Mucosa of stomach (tissue), 1 donor: ENCODE results near the gene MYBPC1.
"Not testable (repeated sequence)": the region's sequence is repeated elsewhere in the genome, so short reads cannot be mapped to it uniquely, and the experiment has no call there.

Experiments
- H3K27me3 ChIP-seq: one replicate; pipeline ENCODE4 v1.7.0; 2013; ENCODE audit warnings: mild to moderate bottlenecking, low read length; ENCODE audit not compliant: control insufficient read depth, insufficient read depth
- H3K36me3 ChIP-seq: one replicate; pipeline ENCODE4 v1.7.0; 2013; ENCODE audit warnings: low read length; ENCODE audit not compliant: control insufficient read depth, insufficient read depth
- H3K4me1 ChIP-seq: one replicate; pipeline ENCODE4 v1.7.0; 2013; ENCODE audit warnings: mild to moderate bottlenecking, low read length; ENCODE audit not compliant: control insufficient read depth, insufficient read depth
- H3K4me3 ChIP-seq: one replicate; pipeline ENCODE4 v1.7.0; 2013; ENCODE audit warnings: low read length
- H3K9ac ChIP-seq: one replicate; pipeline ENCODE4 v1.7.0; 2013; ENCODE audit warnings: mild to moderate bottlenecking, low read length, moderate library complexity
- H3K9me3 ChIP-seq: one replicate; pipeline ENCODE4 v1.7.0; 2013; ENCODE audit warnings: mild to moderate bottlenecking, low read length, moderate library complexity; ENCODE audit not compliant: control insufficient read depth
- donor health status: Pancreatic carcinoma.

Gene MYBPC1

GRCh38 chr12:101637936-101638335 is 43.2 kb downstream of the MYBPC1 start:
- Histone ChIP-seq H3K9me3 (no peaks in the 10 kb centered on the region), H3K36me3 (no peaks in the 10 kb centered on the region), H3K4me1 (no peaks in the 10 kb centered on the region), H3K27me3 (peaks cover 8% of the 10 kb centered on the region), H3K4me3 (no peak overlapping the region), H3K9ac (no peak overlapping the region)

GRCh38 chr12:101642115-101643067 is 47.6 kb downstream of the MYBPC1 start:
- no peaks in the 10 kb centered on the region for H3K36me3 ChIP-seq
- no peaks in the 10 kb centered on the region for H3K4me1 ChIP-seq
- peak overlapping the region; percentile 42 for H3K9ac ChIP-seq
- peaks cover 8% of the 10 kb centered on the region for H3K27me3 ChIP-seq
- H3K4me3 ChIP-seq, result peak overlapping the region; percentile 35
- no peaks in the 10 kb centered on the region for H3K9me3 ChIP-seq

GRCh38 chr12:101647711-101648110 is 52.9 kb downstream of the MYBPC1 start:
- no peaks in the 10 kb centered on the region for H3K4me1 ChIP-seq
- H3K4me3 ChIP-seq, result no peak overlapping the region
- no peaks in the 10 kb centered on the region for H3K9me3 ChIP-seq
- no peaks in the 10 kb centered on the region for H3K36me3 ChIP-seq
- H3K9ac ChIP-seq, result no peak overlapping the region
- H3K27me3 ChIP-seq, result no peaks in the 10 kb centered on the region

GRCh38 chr12:101648195-101648594 is 53.4 kb downstream of the MYBPC1 start:
- Histone ChIP-seq H3K27me3 (no peaks in the 10 kb centered on the region), H3K4me1 (no peaks in the 10 kb centered on the region), H3K9ac (no peak overlapping the region), H3K9me3 (no peaks in the 10 kb centered on the region), H3K4me3 (no peak overlapping the region), H3K36me3 (no peaks in the 10 kb centered on the region)

- Histone ChIP-seq H3K9me3 (no peaks in the 10 kb centered on the region), H3K4me1 (no peaks in the 10 kb centered on the region), H3K36me3 (no peaks in the 10 kb centered on the region), H3K27me3 (no peaks in the 10 kb centered on the region), H3K4me3 (no peak overlapping the region), H3K9ac (no peak overlapping the region)
Observed at GRCh38 chr12:101650346-101651117, 55.8 kb downstream of the MYBPC1 start.

- Histone ChIP-seq H3K9me3 (no peaks in the 10 kb centered on the region), H3K4me3 (no peak overlapping the region), H3K36me3 (no peaks in the 10 kb centered on the region), H3K4me1 (no peaks in the 10 kb centered on the region), H3K9ac (no peak overlapping the region), H3K27me3 (no peaks in the 10 kb centered on the region)
Observed at GRCh38 chr12:101653030-101653429, 58.3 kb downstream of the MYBPC1 start.

GRCh38 chr12:101653503-101653902 is 58.7 kb downstream of the MYBPC1 start:
- no peaks in the 10 kb centered on the region for H3K36me3 ChIP-seq
- H3K9me3 ChIP-seq, result no peaks in the 10 kb centered on the region
- no peaks in the 10 kb centered on the region for H3K4me1 ChIP-seq
- no peaks in the 10 kb centered on the region for H3K27me3 ChIP-seq
- H3K9ac ChIP-seq, result no peak overlapping the region
- no peak overlapping the region for H3K4me3 ChIP-seq

- Histone ChIP-seq H3K9me3 (no peaks in the 10 kb centered on the region), H3K36me3 (no peaks in the 10 kb centered on the region), H3K27me3 (no peaks in the 10 kb centered on the region), H3K9ac (no peak overlapping the region), H3K4me3 (no peak overlapping the region), H3K4me1 (no peaks in the 10 kb centered on the region)
Observed at GRCh38 chr12:101654442-101654841, 59.7 kb downstream of the MYBPC1 start.

GRCh38 chr12:101655393-101655792 is 60.6 kb downstream of the MYBPC1 start:
- Histone ChIP-seq H3K4me1 (no peaks in the 10 kb centered on the region), H3K27me3 (no peaks in the 10 kb centered on the region), H3K9ac (no peak overlapping the region), H3K9me3 (no peaks in the 10 kb centered on the region), H3K36me3 (no peaks in the 10 kb centered on the region), H3K4me3 (no peak overlapping the region)

GRCh38 chr12:101660662-101661061 is 65.9 kb downstream of the MYBPC1 start:
- not testable (repeated sequence) for H3K9me3 ChIP-seq, H3K9ac ChIP-seq, H3K27me3 ChIP-seq, H3K4me3 ChIP-seq, H3K36me3 ChIP-seq, H3K4me1 ChIP-seq

GRCh38 chr12:101663298-101663697 is 68.5 kb downstream of the MYBPC1 start:
- H3K4me3 ChIP-seq, result no peak overlapping the region
- no peaks in the 10 kb centered on the region for H3K36me3 ChIP-seq
- H3K27me3 ChIP-seq, result no peaks in the 10 kb centered on the region
- no peaks in the 10 kb centered on the region for H3K4me1 ChIP-seq
- no peaks in the 10 kb centered on the region for H3K9me3 ChIP-seq
- H3K9ac ChIP-seq, result no peak overlapping the region

GRCh38 chr12:101664992-101665391 is 70.2 kb downstream of the MYBPC1 start:
- no peaks in the 10 kb centered on the region for H3K9me3 ChIP-seq
- no peaks in the 10 kb centered on the region for H3K36me3 ChIP-seq
- H3K27me3 ChIP-seq, result no peaks in the 10 kb centered on the region
- H3K9ac ChIP-seq, result no peak overlapping the region
- H3K4me1 ChIP-seq, result no peaks in the 10 kb centered on the region
- H3K4me3 ChIP-seq, result no peak overlapping the region
